GM21526 (cell line): ENCODE measurements around the gene IQCH.
"Not testable (repeated sequence)": the region's sequence is repeated elsewhere in the genome, so short reads cannot be mapped to it uniquely, and the experiment has no call there.

Source experiments
- ATAC-seq: cut with Tn5 transposase; IDR thresholded peaks from one replicate; pipeline ENCODE4 v1.9.1; 2021; ENCODE audit warnings: moderate library complexity; ENCODE audit not compliant: unreplicated experiment, low FRiP score

IQCH gene

GRCh38 chr15:67421105-67421504, 166.5 kb downstream of the IQCH start:
- ATAC-seq = no peak

- ATAC-seq = no peak
Observed at GRCh38 chr15:67422296-67422695, 167.7 kb downstream of the IQCH start.

- ATAC-seq = no peak
Observed at GRCh38 chr15:67433495-67434099, 179.0 kb downstream of the IQCH start.

GRCh38 chr15:67436351-67437250, 182.0 kb downstream of the IQCH start:
- not testable (repeated sequence) for ATAC-seq

GRCh38 chr15:67444100-67444499, 189.5 kb downstream of the IQCH start:
- no peak for ATAC-seq

GRCh38 chr15:67446449-67446848, 191.9 kb downstream of the IQCH start:
- ATAC-seq = no peak

GRCh38 chr15:67448372-67448771, 193.8 kb downstream of the IQCH start:
- ATAC-seq = not testable (repeated sequence)

GRCh38 chr15:67453703-67454102, 199.1 kb downstream of the IQCH start:
- not testable (repeated sequence) for ATAC-seq

- ATAC-seq = no peak
Observed at GRCh38 chr15:67456677-67457529, 202.3 kb downstream of the IQCH start.

GRCh38 chr15:67458331-67459029, 203.9 kb downstream of the IQCH start:
- no peak for ATAC-seq

- no peak for ATAC-seq
Observed at GRCh38 chr15:67460521-67460920, 205.9 kb downstream of the IQCH start.

- ATAC-seq = no peak
Observed at GRCh38 chr15:67461735-67462134, 207.1 kb downstream of the IQCH start.

GRCh38 chr15:67462875-67463274, 208.3 kb downstream of the IQCH start:
- ATAC-seq = no peak

- no peak for ATAC-seq
Observed at GRCh38 chr15:67463488-67463887, 208.9 kb downstream of the IQCH start.

GRCh38 chr15:67465196-67465952, 210.8 kb downstream of the IQCH start:
- ATAC-seq = no peak

- no peak for ATAC-seq
Observed at GRCh38 chr15:67468416-67468815, 213.8 kb downstream of the IQCH start.

GRCh38 chr15:67469680-67470079, 215.1 kb downstream of the IQCH start:
- ATAC-seq = no peak

- no peak for ATAC-seq
Observed at GRCh38 chr15:67472957-67473356, 218.4 kb downstream of the IQCH start.

- no peak for ATAC-seq
Observed at GRCh38 chr15:67474405-67475110, 220.0 kb downstream of the IQCH start.
